ENCODE data around the gene PTGES3L. TPM values are rescaled to one million over a fixed set of nuclear protein-coding genes. Genes with fewer than 3 reads are reported as not detected.

The PTGES3L gene
- total and polyA plus RNA-seq, 2 experiments from 2014 or later, result 50.8 to 72.9 TPM

DNA sequence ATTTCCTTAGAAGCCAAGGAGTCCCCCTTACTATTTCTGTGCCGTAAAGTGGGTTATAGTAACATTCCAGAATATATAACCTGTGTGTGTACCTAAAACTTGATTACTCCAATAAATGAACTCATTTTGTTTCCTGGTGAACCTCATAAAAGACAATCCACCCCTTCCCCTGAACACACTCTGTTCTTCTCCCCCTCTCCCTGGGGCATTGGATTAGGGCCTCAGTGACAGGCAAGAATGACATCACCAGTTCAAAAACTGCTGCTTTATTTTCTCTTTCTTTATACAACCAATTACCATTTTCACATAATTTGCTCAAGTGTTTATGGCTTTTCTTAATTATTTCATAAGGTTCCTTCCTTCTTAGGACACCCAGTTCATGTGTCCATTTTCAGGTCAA lies 33.1 kb downstream of the PTGES3L start:
- Histone ChIP-seq H3K4me3 (no peak overlapping the region), H3K9me3 (ENCODE audit: low read depth) (no peaks in the 10 kb centered on the region), H3K4me1 (ENCODE audit: low read depth) (no peaks in the 10 kb centered on the region), H3K27ac (no peak overlapping the region), H3K27me3 (no peaks in the 10 kb centered on the region), H3K36me3 (peaks cover 18% of the 10 kb centered on the region)
- no peak for DNase-seq (ENCODE audit: low read depth in 1 of 2, low spot score in 1 of 2)
- no peak for TF ChIP-seq CTCF (IDR thresholded peaks at IDR 0.05; ENCODE audit: low read depth, low read length)

DNA sequence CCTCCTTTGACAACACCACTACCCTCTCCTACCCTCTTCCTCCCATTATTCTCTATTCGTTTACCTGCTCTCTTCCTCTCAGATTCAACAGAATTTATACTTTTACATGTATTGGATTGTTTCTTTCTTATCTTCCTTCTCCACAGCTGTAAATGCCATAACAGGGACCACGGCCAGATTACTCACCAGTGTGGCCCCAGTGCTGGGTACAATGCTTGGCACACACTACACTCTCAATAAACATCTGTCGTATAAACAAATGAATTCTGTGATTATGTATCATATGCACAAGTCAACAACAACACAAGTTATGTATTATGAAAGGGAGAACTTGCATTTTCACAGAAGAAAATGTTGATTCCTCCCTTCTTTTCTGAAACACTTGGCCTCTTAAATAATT lies 35.7 kb downstream of the PTGES3L start:
- no peaks in the 10 kb centered on the region for H3K4me1 ChIP-seq (ENCODE audit: low read depth)
- no peaks in the 10 kb centered on the region for H3K27me3 ChIP-seq
- no peak overlapping the region for H3K4me3 ChIP-seq
- no peaks in the 10 kb centered on the region for H3K9me3 ChIP-seq (ENCODE audit: low read depth)
- H3K27ac ChIP-seq, result no peak overlapping the region
- peaks cover 3% of the 10 kb centered on the region for H3K36me3 ChIP-seq
- TF ChIP-seq CTCF (IDR thresholded peaks at IDR 0.05; ENCODE audit: low read depth, low read length), result no peak
- DNase-seq (ENCODE audit: low read depth in 1 of 2, low spot score in 1 of 2), result no peak

DNA sequence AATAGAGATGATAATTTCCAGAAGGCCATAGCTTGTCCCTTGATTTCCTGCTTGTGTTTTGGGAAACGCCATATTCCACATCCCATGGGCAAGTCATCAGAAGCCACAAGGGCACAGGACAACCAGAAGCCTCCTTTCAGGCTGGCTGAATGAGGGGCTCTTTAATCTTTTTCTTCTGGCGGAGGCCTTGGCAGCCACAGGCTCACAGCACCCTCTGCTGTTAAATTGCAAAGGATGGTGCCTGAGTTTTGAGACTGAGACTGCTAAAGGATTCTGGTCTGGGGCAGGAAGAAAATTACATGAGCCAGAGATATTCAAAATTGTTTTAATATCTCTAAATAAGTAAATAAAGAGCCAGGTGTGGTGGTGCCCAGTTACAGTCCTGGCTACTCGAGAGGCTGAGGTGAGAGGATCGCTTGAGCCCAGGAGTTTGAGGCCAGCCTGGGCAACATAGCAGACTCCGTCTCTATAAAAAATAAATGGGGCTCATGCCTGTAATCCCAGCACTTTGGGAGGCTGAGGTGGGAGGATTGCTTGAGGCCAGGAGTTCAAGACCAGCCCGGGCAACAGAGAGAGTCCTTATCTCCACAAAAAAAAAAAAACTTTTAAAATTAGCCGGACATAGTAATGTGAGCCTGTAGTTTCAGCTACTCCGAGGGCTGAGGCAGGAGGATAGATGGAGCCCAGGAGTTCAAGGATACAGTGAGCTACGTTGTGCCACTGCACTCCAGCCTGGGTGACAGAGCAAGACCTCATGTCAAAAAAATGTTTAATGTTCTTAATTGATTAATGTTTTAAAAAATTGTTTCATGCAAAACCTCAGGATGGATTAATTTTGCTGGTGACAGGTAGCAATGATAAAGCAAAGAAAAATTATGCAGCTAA lies 41.9 kb downstream of the PTGES3L start:
- Histone ChIP-seq H3K4me3 (no peak overlapping the region), H3K36me3 (no peaks in the 10 kb centered on the region), H3K4me1 (ENCODE audit: low read depth) (no peaks in the 10 kb centered on the region), H3K27me3 (no peaks in the 10 kb centered on the region), H3K9me3 (ENCODE audit: low read depth) (no peaks in the 10 kb centered on the region), H3K27ac (no peak overlapping the region)
- TF ChIP-seq CTCF (IDR thresholded peaks at IDR 0.05; ENCODE audit: low read depth, low read length), result peak; percentile 76
- peak; percentile 73 to 76 for DNase-seq (ENCODE audit: low read depth in 1 of 2, low spot score in 1 of 2)

- no peak for TF ChIP-seq CTCF (IDR thresholded peaks at IDR 0.05; ENCODE audit: low read depth, low read length)
- no peak for DNase-seq (ENCODE audit: low read depth in 1 of 2, low spot score in 1 of 2)
- Histone ChIP-seq H3K4me1 (ENCODE audit: low read depth) (peaks cover 4% of the 10 kb centered on the region), H3K27me3 (no peaks in the 10 kb centered on the region), H3K27ac (no peak overlapping the region), H3K36me3 (no peaks in the 10 kb centered on the region), H3K9me3 (ENCODE audit: low read depth) (no peaks in the 10 kb centered on the region), H3K4me3 (no peak overlapping the region)
These were observed 50.4 kb downstream of the PTGES3L start for GRCh38 chr17:42929497-42929844.

DNA sequence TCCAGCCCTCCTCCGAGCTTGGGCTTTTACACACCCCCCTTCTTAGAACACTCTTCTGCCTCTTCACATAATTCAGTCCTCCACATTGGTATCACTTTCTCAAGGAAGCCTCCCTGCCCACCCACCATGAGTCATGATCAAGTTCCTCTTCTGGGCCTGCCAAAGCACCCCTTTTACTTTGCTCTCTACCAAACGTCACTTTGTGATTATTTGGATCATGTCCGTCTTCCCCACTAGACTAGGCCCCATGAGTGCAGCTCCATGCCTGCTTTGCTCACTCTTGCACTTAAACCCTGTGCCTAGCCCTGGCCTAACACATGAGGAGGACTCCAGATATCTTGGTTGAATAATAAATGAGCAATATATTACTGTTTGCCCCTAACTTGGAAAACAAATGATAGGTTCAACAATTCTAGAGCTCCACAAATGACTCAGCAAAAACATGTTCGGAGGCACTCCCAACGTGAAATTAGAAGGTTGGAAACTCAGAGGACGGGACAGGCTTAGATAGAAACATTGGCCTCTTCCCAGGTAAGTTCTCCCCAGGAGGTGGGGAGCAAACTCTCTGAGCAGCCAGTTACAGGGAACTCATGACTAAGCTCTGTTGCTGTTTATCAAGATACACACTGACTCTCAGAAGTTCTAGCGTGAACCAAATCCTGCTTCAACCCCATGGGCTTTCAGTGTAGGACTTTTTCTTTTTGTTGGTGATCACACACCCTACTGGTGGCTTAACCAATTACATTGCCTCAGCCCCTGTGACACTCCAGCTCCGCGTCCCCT lies 51.0 kb downstream of the PTGES3L start:
- no peak overlapping the region for H3K4me3 ChIP-seq
- H3K9me3 ChIP-seq (ENCODE audit: low read depth), result no peaks in the 10 kb centered on the region
- peak; percentile 65 for TF ChIP-seq CTCF (IDR thresholded peaks at IDR 0.05; ENCODE audit: low read depth, low read length)
- no peaks in the 10 kb centered on the region for H3K27me3 ChIP-seq
- H3K4me1 ChIP-seq (ENCODE audit: low read depth), result peaks cover 4% of the 10 kb centered on the region
- DNase-seq (ENCODE audit: low read depth in 1 of 2, low spot score in 1 of 2), result peak; percentile 70 to 90
- peak overlapping the region; percentile 32 for H3K27ac ChIP-seq
- H3K36me3 ChIP-seq, result no peaks in the 10 kb centered on the region
